Left kidney (tissue), 2 donors: Measurements from ENCODE around the gene P2RY8. TPM values are rescaled to one million over a fixed set of nuclear protein-coding genes. Genes with fewer than 3 reads are reported as not detected.
"Not testable (repeated sequence)": the region's sequence is repeated elsewhere in the genome, so short reads cannot be mapped to it uniquely, and the experiment has no call there.

Experiments
- DNase-seq: peaks from one replicate; pipeline ENCODE4 v3.0.0-alpha.2; 2013
- polyA plus RNA-seq: library from polyadenylated mRNA; unstranded; fragments of 120-200 nt; gene quantifications from one replicate; pipeline ENCODE4 v1.2.1, GENCODE V29; 2013; ENCODE audit not compliant: insufficient read length

The P2RY8 gene
- polyA plus RNA-seq, 1 donor: 0.73 TPM

- no peak for DNase-seq
These were observed 8.9 kb upstream of the P2RY8 start for GRCh38 chrX:1545776-1546408.

GRCh38 chrX:1542994-1543725 lies 6.2 kb upstream of the P2RY8 start:
- DNase-seq: no peak

- DNase-seq: not testable (repeated sequence)
These were observed 2.2 kb upstream of the P2RY8 start for GRCh38 chrX:1539146-1539545.

- DNase-seq: not testable (repeated sequence)
These were observed 718 bp upstream of the P2RY8 start for GRCh38 chrX:1537716-1538090.

- no peak for DNase-seq
These were observed 314 bp downstream of the P2RY8 start for GRCh38 chrX:1536712-1537030.

GRCh38 chrX:1535241-1536041 lies 1.5 kb downstream of the P2RY8 start:
- no peak for DNase-seq

- no peak for DNase-seq
These were observed 2.5 kb downstream of the P2RY8 start for GRCh38 chrX:1534301-1535168.

GRCh38 chrX:1533058-1533457 lies 3.9 kb downstream of the P2RY8 start:
- DNase-seq: no peak

- DNase-seq: no peak
These were observed 5.7 kb downstream of the P2RY8 start for GRCh38 chrX:1531096-1531890.

- no peak for DNase-seq
These were observed 7.2 kb downstream of the P2RY8 start for GRCh38 chrX:1529756-1530155.

- DNase-seq: no peak
These were observed 7.7 kb downstream of the P2RY8 start for GRCh38 chrX:1529328-1529727.

GRCh38 chrX:1528884-1529203 lies 8.1 kb downstream of the P2RY8 start:
- no peak for DNase-seq

GRCh38 chrX:1528186-1528883 lies 8.7 kb downstream of the P2RY8 start:
- no peak for DNase-seq

- DNase-seq: no peak
These were observed 9.5 kb downstream of the P2RY8 start for GRCh38 chrX:1527457-1527856.

- DNase-seq: no peak
These were observed 10.4 kb downstream of the P2RY8 start for GRCh38 chrX:1526565-1526964.

GRCh38 chrX:1525583-1526355 lies 11.2 kb downstream of the P2RY8 start:
- DNase-seq: no peak

- no peak for DNase-seq
These were observed 12.0 kb downstream of the P2RY8 start for GRCh38 chrX:1524874-1525582.

- DNase-seq: not testable (repeated sequence)
These were observed 14.1 kb downstream of the P2RY8 start for GRCh38 chrX:1522905-1523304.

- no peak for DNase-seq
These were observed 15.5 kb downstream of the P2RY8 start for GRCh38 chrX:1521459-1521956.
